PC-3 (cell line): ENCODE measurements around the gene DNAJC3. TPM values are rescaled to one million over a fixed set of nuclear protein-coding genes. Genes with fewer than 3 reads are reported as not detected.

Experiments
- total RNA-seq: library from RNA; depleted of rRNA; stranded (reverse); fragments of >200 nt; gene quantifications from 2 replicates; pipeline ENCODE4 v1.2.3, GENCODE V29; 2014; rRNA removed

DNAJC3 gene
- total RNA-seq, 1 experiment from 2014 or later, result 20.5 TPM

Other genes starting within 250 kb of the DNAJC3 start
- not detected in 2 replicates for gene CLDN10, start 124.4 kb upstream of the DNAJC3 start, total RNA-seq
- 1.8 and 3.5 TPM in 2 replicates for gene DZIP1, start 32.4 kb upstream of the DNAJC3 start, total RNA-seq